IMR-90 (cell line): Measurements from ENCODE around the gene DYNLT3. TPM values are rescaled to one million over a fixed set of nuclear protein-coding genes. Genes with fewer than 3 reads are reported as not detected.

Experiments
- ATAC-seq: fragments of 200-7000 bp; cut with Tn5 transposase; 2 replicates; pipeline ENCODE4 v1.9.1; 2020; ENCODE audit warnings: low read depth, mild to moderate bottlenecking, moderate library complexity
- BruUV-seq: library from RNA; stranded (reverse); fragments of 400-500 nt; replicated peaks from 2 replicates; lab custom pipeline; 2021; lab: Mats Ljungman, UMichigan
- CTCF ChIA-PET: fragments of 300-600 bp; formaldehyde crosslinking; extraction: SDS; loops from one replicate; lab custom pipeline; 2021; ENCODE audit warnings: antibody characterized with exemption; lab: Yijun Ruan, JAX
- POLR2A ChIA-PET: fragments of 300-600 bp; sonication (Branson Sonifier 250); formaldehyde crosslinking; loops from one replicate; lab custom pipeline; 2022; ENCODE audit warnings: antibody characterized with exemption; ENCODE audit not compliant: unreplicated experiment; lab: Charles Lee
- DNase-seq: peaks from one replicate; pipeline ENCODE4 v3.0.0; 2013
- H2AFZ ChIP-seq: replicated peaks from 2 replicates; pipeline ENCODE3; 2013; ENCODE audit warnings: low read length, mild to moderate bottlenecking; ENCODE audit not compliant: poor library complexity
- H2AK5ac ChIP-seq: 2 replicates; pipeline ENCODE4 v1.6.1; 2013; ENCODE audit warnings: low read depth, low read length, inconsistent platforms
- H2AK9ac ChIP-seq: replicated peaks from 2 replicates; pipeline ENCODE3; 2013; ENCODE audit warnings: mild to moderate bottlenecking, low read depth, low read length, moderate library complexity; ENCODE audit not compliant: poor library complexity
- H2BK120ac ChIP-seq: 2 replicates; pipeline ENCODE4 v1.6.1; 2013; ENCODE audit warnings: low read depth, low read length, inconsistent platforms
- H2BK15ac ChIP-seq: 3 replicates; pipeline ENCODE4 v1.6.1; 2013; ENCODE audit warnings: low read depth, low read length, inconsistent platforms
- H2BK20ac ChIP-seq: 2 replicates; pipeline ENCODE4 v1.6.1; 2013; ENCODE audit warnings: low read depth, mild to moderate bottlenecking, inconsistent platforms, low read length, moderate library complexity
- H2BK5ac ChIP-seq: 2 replicates; pipeline ENCODE4 v1.6.1; 2013; ENCODE audit warnings: mild to moderate bottlenecking, low read depth, low read length, inconsistent platforms; ENCODE audit not compliant: poor library complexity, severe bottlenecking
- H3K14ac ChIP-seq: replicated peaks from 2 replicates; pipeline ENCODE4 v1.6.1; 2013; ENCODE audit warnings: low read depth, low read length, inconsistent platforms
- H3K18ac ChIP-seq: 2 replicates; pipeline ENCODE4 v1.6.1; 2013; ENCODE audit warnings: low read depth, low read length, control low read depth
- H3K23ac ChIP-seq: 2 replicates; pipeline ENCODE4 v1.6.1; 2013; ENCODE audit warnings: low read depth, low read length, inconsistent platforms
- H3K27ac ChIP-seq: 2 replicates; pipeline ENCODE4 v1.5.1; 2013; ENCODE audit warnings: mild to moderate bottlenecking, control low read depth, low read length; ENCODE audit not compliant: insufficient read depth
- H3K27me3 ChIP-seq: 2 replicates; pipeline ENCODE4 v1.6.1; 2013; ENCODE audit warnings: low read length; ENCODE audit not compliant: control insufficient read depth, insufficient read depth
- H3K36me3 ChIP-seq: 2 replicates; pipeline ENCODE4 v1.6.1; 2013; ENCODE audit warnings: low read length, mixed read lengths; ENCODE audit not compliant: control insufficient read depth, insufficient read depth
- H3K4ac ChIP-seq: 2 replicates; pipeline ENCODE4 v1.6.1; 2013; ENCODE audit warnings: low read depth, low read length, inconsistent platforms
- H3K4me1 ChIP-seq: 2 replicates; pipeline ENCODE4 v1.6.1; 2013; ENCODE audit warnings: low read length, mixed read lengths; ENCODE audit not compliant: control insufficient read depth, insufficient read depth
- H3K4me2 ChIP-seq: 2 replicates; pipeline ENCODE4 v1.6.1; 2013; ENCODE audit warnings: low read depth, mild to moderate bottlenecking, control low read depth, low read length, moderate library complexity
- H3K4me3 ChIP-seq: 2 replicates; pipeline ENCODE4 v1.5.1; 2013; ENCODE audit warnings: low read depth, mild to moderate bottlenecking, control low read depth, low read length, moderate library complexity; ENCODE audit not compliant: insufficient read depth
- H3K56ac ChIP-seq: 2 replicates; pipeline ENCODE4 v1.6.1; 2013; ENCODE audit warnings: low read length, inconsistent platforms; ENCODE audit not compliant: insufficient read depth; ENCODE audit errors: extremely low read depth
- H3K79me1 ChIP-seq, 2 experiments: 2 replicates each; pipeline ENCODE4 v1.6.1; 2013; ENCODE audit warnings: low read length in 2 of 2, inconsistent platforms in 1 of 2, low read depth in 1 of 2
- H3K9ac ChIP-seq: 2 replicates; pipeline ENCODE4 v1.6.1; 2013; ENCODE audit warnings: low read depth, low read length, control low read depth
- H3K9me1 ChIP-seq: 2 replicates; pipeline ENCODE4 v1.6.1; 2013; ENCODE audit warnings: low read length, inconsistent platforms; ENCODE audit not compliant: insufficient read depth
- H3K9me3 ChIP-seq: 2 replicates; pipeline ENCODE4 v1.6.1; 2013; ENCODE audit warnings: low read length; ENCODE audit not compliant: control insufficient read depth, insufficient read depth
- H4K20me1 ChIP-seq: 2 replicates; pipeline ENCODE4 v1.6.1; 2013; ENCODE audit warnings: low read length, inconsistent platforms; ENCODE audit not compliant: insufficient read depth
- H4K5ac ChIP-seq: 2 replicates; pipeline ENCODE4 v1.6.1; 2013; ENCODE audit warnings: mild to moderate bottlenecking, low read depth, low read length, control low read depth
- H4K8ac ChIP-seq, 2 experiments: 2 replicates each; pipeline ENCODE4 v1.6.1; 2013; ENCODE audit warnings: low read depth in 2 of 2, low read length in 2 of 2, control low read depth in 1 of 2, inconsistent platforms in 1 of 2
- H4K91ac ChIP-seq: 2 replicates; pipeline ENCODE4 v1.6.1; 2013; ENCODE audit warnings: low read depth, low read length, inconsistent platforms; ENCODE audit not compliant: insufficient read depth
- RAD21 ChIP-seq: IDR thresholded peaks from 2 replicates; pipeline ENCODE4 v1.6.1; 2012; ENCODE audit warnings: low read length, improper control_type of control experiment
- dilution Hi-C: fragments of 300-500 bp; cut with HindIII; formaldehyde crosslinking; loops from one replicate; pipeline ENCODE4 v1.14.3; 2018; ENCODE audit warnings: low sequenced_read_pairs; ENCODE audit not compliant: unreplicated experiment
- in situ Hi-C: fragments of 300-500 bp; cut with MboI; formaldehyde crosslinking; loops from 3 replicates; pipeline ENCODE4 v1.14.3; 2019; ENCODE audit warnings: low sequenced_read_pairs, inconsistent platforms, mixed read lengths
- intact Hi-C: fragments of 100-400 bp; cut with micrococcal nuclease; formaldehyde crosslinking; loops from 2 replicates; pipeline ENCODE4 v1.10.0; 2022
- polyA plus RNA-seq, 3 experiments: library from polyadenylated mRNA; depleted of rRNA; stranded (reverse); fragments of >200 nt; gene quantifications; 2 replicates each; pipeline ENCODE4 v1.2.3, GENCODE V29; 2012; ENCODE audit warnings: low replicate concordance in 1 of 3
- total RNA-seq: library from RNA; depleted of rRNA; stranded (reverse); fragments of >200 nt; gene quantifications from 2 replicates; pipeline ENCODE4 v1.2.3, GENCODE V29; 2012

The DYNLT3 gene
- total and polyA plus RNA-seq, 2 of the 4 experiments (the other 2 are of a cell fraction): 15.7 to 18.8 TPM

GRCh38 chrX:37802028-37802427 lies 45.3 kb downstream of the DYNLT3 start:
- in situ Hi-C loops (no loop called here), dilution Hi-C loops (no loop called here), intact Hi-C loops (no loop called here)
- H3K56ac ChIP-seq: no peak overlapping the region
- no peak overlapping the region for H3K4me3 ChIP-seq
- no peaks in the 10 kb centered on the region for H3K36me3 ChIP-seq
- BruUV-seq: no TSS peak
- H4K8ac ChIP-seq: no peak overlapping the region
- H4K20me1 ChIP-seq: no peaks in the 10 kb centered on the region
- ChIA-PET POLR2A (interaction anchor here (0.7 kb wide), 1 partner anchor 18 kb away, joined by 6 read pairs; no protein-coding TSS in a partner anchor), CTCF (interaction anchor here (0.7 kb wide), 1 partner anchor 150 kb away, joined by 3 read pairs; no protein-coding TSS in a partner anchor)
- no peak overlapping the region for H3K27ac ChIP-seq
- H2BK15ac ChIP-seq: no peak overlapping the region
- H2BK5ac ChIP-seq: no peak overlapping the region
- H2BK120ac ChIP-seq: no peak overlapping the region
- H4K5ac ChIP-seq: no peak overlapping the region
- H2AK5ac ChIP-seq: no peak overlapping the region
- no peaks in the 10 kb centered on the region for H3K9me3 ChIP-seq
- no peak for DNase-seq
- no peaks in the 10 kb centered on the region for H3K79me1 ChIP-seq
- TF ChIP-seq RAD21: no peak
- H3K18ac ChIP-seq: no peak overlapping the region
- no peak overlapping the region for H3K4ac ChIP-seq
- no peak overlapping the region for H2AK9ac ChIP-seq
- H3K9me1 ChIP-seq: no peaks in the 10 kb centered on the region
- no peak overlapping the region for H4K91ac ChIP-seq
- no peak overlapping the region for H2AFZ ChIP-seq
- no peaks in the 10 kb centered on the region for H3K4me1 ChIP-seq
- no peak overlapping the region for H3K4me2 ChIP-seq
- ATAC-seq: no peak
- H3K14ac ChIP-seq: no peak overlapping the region
- no peak overlapping the region for H3K23ac ChIP-seq
- H2BK20ac ChIP-seq: no peak overlapping the region
- H3K27me3 ChIP-seq: no peaks in the 10 kb centered on the region; the same call in 1 of the 2 replicates
- no peak overlapping the region for H3K9ac ChIP-seq
